Measurements from ENCODE around the gene HS6ST1. TPM values are rescaled to one million over a fixed set of nuclear protein-coding genes. Genes with fewer than 3 reads are reported as not detected.

HS6ST1 gene, protein sequence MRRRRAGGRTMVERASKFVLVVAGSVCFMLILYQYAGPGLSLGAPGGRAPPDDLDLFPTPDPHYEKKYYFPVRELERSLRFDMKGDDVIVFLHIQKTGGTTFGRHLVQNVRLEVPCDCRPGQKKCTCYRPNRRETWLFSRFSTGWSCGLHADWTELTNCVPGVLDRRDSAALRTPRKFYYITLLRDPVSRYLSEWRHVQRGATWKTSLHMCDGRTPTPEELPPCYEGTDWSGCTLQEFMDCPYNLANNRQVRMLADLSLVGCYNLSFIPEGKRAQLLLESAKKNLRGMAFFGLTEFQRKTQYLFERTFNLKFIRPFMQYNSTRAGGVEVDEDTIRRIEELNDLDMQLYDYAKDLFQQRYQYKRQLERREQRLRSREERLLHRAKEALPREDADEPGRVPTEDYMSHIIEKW
- 62.5 and 82.7 TPM in 2 replicates for total RNA-seq

DNA sequence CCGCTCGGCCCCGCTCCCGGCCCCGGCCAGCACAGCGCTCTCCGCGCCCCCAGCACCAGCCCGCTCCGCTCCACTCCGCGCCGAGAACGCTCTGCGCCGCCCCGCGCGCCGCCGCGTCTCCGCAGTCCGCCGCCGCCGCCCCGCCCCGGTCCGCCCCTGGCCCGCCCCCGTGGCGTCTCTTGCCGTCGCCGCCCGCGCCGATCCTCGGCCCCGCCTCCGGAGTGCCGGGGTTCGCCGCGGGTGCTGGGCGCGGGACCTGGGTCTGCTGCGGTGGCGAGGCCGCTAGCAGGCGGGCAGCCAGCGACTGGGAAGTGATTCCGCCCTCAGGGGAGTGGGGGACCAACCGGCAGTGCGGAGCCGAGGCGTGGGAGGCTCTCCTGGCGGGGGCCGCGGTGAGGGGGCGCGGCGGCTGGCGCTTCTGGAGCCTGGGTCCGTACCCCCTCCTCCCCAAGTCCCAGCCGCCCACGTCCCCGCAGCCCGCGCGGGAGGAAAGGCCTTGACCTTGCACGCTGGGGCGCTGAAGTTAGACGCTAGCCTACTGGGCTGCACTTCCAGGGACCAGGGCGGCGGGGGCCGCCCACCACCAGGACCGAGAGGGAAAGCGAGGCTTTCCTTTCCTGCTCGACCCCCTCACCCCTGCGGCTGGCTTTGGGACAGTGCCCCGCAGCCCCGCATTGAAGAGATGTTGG is at the start of gene HS6ST1:
Gene HS6ST1, minus strand, starts transcription at position 93 of the 689 bp plus-strand sequence. CDS start 305 bp downstream, outside the sequence.

Other genes starting within 250 kb of the HS6ST1 start
- gene UGGT1, start 227.7 kb downstream of the HS6ST1 start, total RNA-seq = 29.1 and 39.8 TPM in 2 replicates